Panc1 (cell line): Measurements from ENCODE around the gene PIP4P1. TPM values are rescaled to one million over a fixed set of nuclear protein-coding genes. Genes with fewer than 3 reads are reported as not detected.

Source experiments
- ATAC-seq: fragments of 200-7000 bp; cut with Tn5 transposase; 2 replicates; pipeline ENCODE4 v1.9.1; 2020; ENCODE audit warnings: mild to moderate bottlenecking, moderate library complexity
- BruUV-seq: library from RNA; stranded (reverse); fragments of 400-500 nt; replicated peaks from 2 replicates; lab custom pipeline; 2021; lab: Mats Ljungman, UMichigan
- CTCF ChIA-PET: fragments of 300-600 bp; sonication (Branson Sonifier 250); formaldehyde crosslinking; loops from one replicate; lab custom pipeline; 2022; ENCODE audit warnings: antibody characterized with exemption; lab: Charles Lee
- POLR2A ChIA-PET: fragments of 300-600 bp; sonication (Branson Sonifier 250); formaldehyde crosslinking; loops from one replicate; lab custom pipeline; 2022; ENCODE audit warnings: antibody characterized with exemption; lab: Charles Lee
- DNase-seq: peaks from one replicate; pipeline ENCODE4 v3.0.0-alpha.2; 2010; ENCODE audit warnings: low read depth, low spot score
- H3K27ac ChIP-seq: 2 replicates; pipeline ENCODE4 v1.5.1; 2011; ENCODE audit warnings: mild to moderate bottlenecking, low read length, inconsistent platforms
- H3K27me3 ChIP-seq: fragments of 200-500 bp; sonication (Bioruptor generic); 2 replicates; pipeline ENCODE4 v1.6.0; 2014; ENCODE audit warnings: low read length, inconsistent platforms; ENCODE audit not compliant: control insufficient read depth, insufficient read depth
- H3K36me3 ChIP-seq: fragments of 200-500 bp; sonication (Bioruptor generic); 2 replicates; pipeline ENCODE4 v1.5.1; 2014; ENCODE audit warnings: inconsistent platforms, mild to moderate bottlenecking, low read length, moderate library complexity; ENCODE audit not compliant: control insufficient read depth, insufficient read depth
- H3K4me1 ChIP-seq: 2 replicates; pipeline ENCODE4 v1.5.1; 2011; ENCODE audit warnings: inconsistent platforms, mild to moderate bottlenecking, low read length, moderate library complexity; ENCODE audit not compliant: control insufficient read depth, insufficient read depth
- H3K4me3 ChIP-seq, 2 experiments: 2 replicates each; pipeline ENCODE4 v1.5.1; 2011 to 2012; ENCODE audit warnings: low read depth in 2 of 2, low read length in 2 of 2, mild to moderate bottlenecking in 2 of 2, inconsistent platforms in 1 of 2, moderate library complexity in 1 of 2
- H3K9me3 ChIP-seq: fragments of 200-500 bp; sonication (Bioruptor generic); 2 replicates; pipeline ENCODE4 v1.5.1; 2014; ENCODE audit warnings: low read depth, mild to moderate bottlenecking, inconsistent platforms, low read length, moderate library complexity; ENCODE audit not compliant: control insufficient read depth, insufficient read depth
- CTCF ChIP-seq: fragments of 450-650 bp; IDR thresholded peaks from 2 replicates; pipeline ENCODE4 v1.5.1; 2017; ENCODE audit warnings: mild to moderate bottlenecking
- POLR2AphosphoS5 ChIP-seq: IDR thresholded peaks from 2 replicates; pipeline ENCODE4 v1.6.1; 2012; ENCODE audit warnings: mild to moderate bottlenecking, low read depth, low read length, moderate library complexity
- REST ChIP-seq, 2 experiments: IDR thresholded peaks; 2 replicates each; pipeline ENCODE4 v1.6.1; 2011 to 2012; ENCODE audit warnings: low read depth in 2 of 2, control low read depth in 1 of 2, low read length in 1 of 2, mild to moderate bottlenecking in 1 of 2, moderate library complexity in 1 of 2; ENCODE audit not compliant: insufficient read depth in 1 of 2
- SIN3A ChIP-seq: IDR thresholded peaks from 2 replicates; pipeline ENCODE4 v1.6.1; 2012; ENCODE audit warnings: low read depth, mild to moderate bottlenecking, low read length, moderate library complexity, borderline replicate concordance; ENCODE audit not compliant: insufficient read depth
- TCF7L2 ChIP-seq: IDR thresholded peaks from 2 replicates; pipeline ENCODE4 v1.6.1; 2011; ENCODE audit warnings: mild to moderate bottlenecking, low read depth, low read length, inconsistent platforms
- in situ Hi-C: cut with HindIII; loops from 2 replicates; pipeline ENCODE4 v1.10.0; 2016; ENCODE audit warnings: low sequenced_read_pairs, low pct_unique_long_range_greater_than_20kb
- intact Hi-C: fragments of 100-400 bp; cut with micrococcal nuclease; formaldehyde crosslinking; loops from one replicate; pipeline ENCODE4 v1.10.0; 2022; ENCODE audit not compliant: unreplicated experiment
- total RNA-seq: library from RNA; stranded (reverse); gene quantifications from one replicate; pipeline ENCODE4 v1.2.1, GENCODE V29; 2021; ENCODE audit not compliant: unreplicated experiment

The PIP4P1 gene
- total RNA-seq, 1 experiment from 2014 or later, result 34.8 TPM

GRCh38 chr14:20424851-20425250 lies 36.4 kb downstream of the PIP4P1 start:
- no TSS peak for BruUV-seq
- CTCF ChIA-PET, result no interaction called here
- Histone ChIP-seq H3K4me1 (no peaks in the 10 kb centered on the region), H3K27me3 (no peaks in the 10 kb centered on the region), H3K4me3 (no peak overlapping the region), H3K9me3 (no peaks in the 10 kb centered on the region), H3K27ac (no peak overlapping the region), H3K36me3 (no peaks in the 10 kb centered on the region)
- DNase-seq (no peak), ATAC-seq (no peak)
- TF ChIP-seq SIN3A (no peak), TCF7L2 (no peak), POLR2AphosphoS5 (no peak), CTCF (no peak), REST (IDR thresholded peaks at IDR 0.05; ENCODE audit: insufficient read depth in 1 of 2, low read depth in 2 of 2, low read length in 1 of 2) (no peak)
- POLR2A ChIA-PET, result interaction anchor here (0.7 kb wide), 1 partner anchor 17 kb away, joined by 3 read pairs; no protein-coding TSS in a partner anchor
- intact Hi-C loops, result no loop called here
- in situ Hi-C loops, result no loop called here

GRCh38 chr14:20422886-20423285 lies 38.3 kb downstream of the PIP4P1 start:
- CTCF ChIA-PET, result no interaction called here

More at GRCh38 chr14:20422886-20423285, 38.3 kb downstream of the PIP4P1 start:
- DNase-seq, result no peak
- Histone ChIP-seq H3K27ac (no peak overlapping the region), H3K9me3 (no peaks in the 10 kb centered on the region), H3K4me3 (no peak overlapping the region), H3K27me3 (no peaks in the 10 kb centered on the region), H3K4me1 (no peaks in the 10 kb centered on the region), H3K36me3 (no peaks in the 10 kb centered on the region)
- intact Hi-C loops, result no loop called here
- no peak for ATAC-seq
- in situ Hi-C loops, result no loop called here
- no peak for TF ChIP-seq REST (IDR thresholded peaks at IDR 0.05; ENCODE audit: insufficient read depth in 1 of 2, low read depth in 2 of 2, low read length in 1 of 2)
- TF ChIP-seq TCF7L2, result no peak
- POLR2A ChIA-PET, result no interaction called here
- BruUV-seq, result no TSS peak
